Measurements from ENCODE around the gene ASAP3.
A peak's percentile ranks its signal among the peaks of the same experiment; 100 is the strongest.

GRCh38 chr1:23528250-23528978 is 44.4 kb upstream of the ASAP3 start:
- peak in 1 of 2 donors; percentile 6 for TF ChIP-seq CTCF (conservative IDR thresholded peaks at IDR 0.05 in 1 of 2, IDR thresholded peaks at IDR 0.05 in 1 of 2; ENCODE audit: extremely low read depth in 1 of 2, insufficient read depth in 1 of 2, low read depth in 1 of 2, low read length in 2 of 2)
- no peak for TF ChIP-seq EZH2 (IDR thresholded peaks at IDR 0.05; ENCODE audit: borderline replicate concordance, low read length)
